ENCODE measurements around the gene RIT1. TPM values are rescaled to one million over a fixed set of nuclear protein-coding genes. Genes with fewer than 3 reads are reported as not detected.

RIT1 gene
- total RNA-seq, 6 donors from 2014 or later, result 26.3 to 67.1 (median 45.1) TPM

- DNase-seq (peak in 1 of 2 donors; percentile 24), ATAC-seq (ENCODE audit: low FRiP score in 2 of 2) (peak in 1 of 2 donors; percentile 2)
- Histone ChIP-seq H3K4me3 (peak overlapping the region in 3 of 4 donors; percentile 40 to 55 (median 50)), H3K9me3 (no peaks in the 10 kb centered on the region), H3K27me3 (no peaks in the 10 kb centered on the region), H3K36me3 (peaks cover 0 to 12% (median 9%) of the 10 kb centered on the region in 4 donors), H3K27ac (peak overlapping the region; percentile 83 to 92 (median 84)), H3K4me1 (peaks cover 23 to 36% (median 35%) of the 10 kb centered on the region in 4 donors)
- 56% methylated on average over 12 of the region's 12 CpGs for WGBS, 2 donors
- TF ChIP-seq POLR2A (IDR thresholded peaks at IDR 0.05), result no peak
- TF ChIP-seq CTCF (IDR thresholded peaks at IDR 0.05), result no peak
- TF ChIP-seq EP300 (IDR thresholded peaks at IDR 0.05), result no peak
- TF ChIP-seq POLR2AphosphoS5 (IDR thresholded peaks at IDR 0.05), result no peak
These were observed 52.3 kb downstream of the RIT1 start for GRCh38 chr1:155858800-155859233.

DNA sequence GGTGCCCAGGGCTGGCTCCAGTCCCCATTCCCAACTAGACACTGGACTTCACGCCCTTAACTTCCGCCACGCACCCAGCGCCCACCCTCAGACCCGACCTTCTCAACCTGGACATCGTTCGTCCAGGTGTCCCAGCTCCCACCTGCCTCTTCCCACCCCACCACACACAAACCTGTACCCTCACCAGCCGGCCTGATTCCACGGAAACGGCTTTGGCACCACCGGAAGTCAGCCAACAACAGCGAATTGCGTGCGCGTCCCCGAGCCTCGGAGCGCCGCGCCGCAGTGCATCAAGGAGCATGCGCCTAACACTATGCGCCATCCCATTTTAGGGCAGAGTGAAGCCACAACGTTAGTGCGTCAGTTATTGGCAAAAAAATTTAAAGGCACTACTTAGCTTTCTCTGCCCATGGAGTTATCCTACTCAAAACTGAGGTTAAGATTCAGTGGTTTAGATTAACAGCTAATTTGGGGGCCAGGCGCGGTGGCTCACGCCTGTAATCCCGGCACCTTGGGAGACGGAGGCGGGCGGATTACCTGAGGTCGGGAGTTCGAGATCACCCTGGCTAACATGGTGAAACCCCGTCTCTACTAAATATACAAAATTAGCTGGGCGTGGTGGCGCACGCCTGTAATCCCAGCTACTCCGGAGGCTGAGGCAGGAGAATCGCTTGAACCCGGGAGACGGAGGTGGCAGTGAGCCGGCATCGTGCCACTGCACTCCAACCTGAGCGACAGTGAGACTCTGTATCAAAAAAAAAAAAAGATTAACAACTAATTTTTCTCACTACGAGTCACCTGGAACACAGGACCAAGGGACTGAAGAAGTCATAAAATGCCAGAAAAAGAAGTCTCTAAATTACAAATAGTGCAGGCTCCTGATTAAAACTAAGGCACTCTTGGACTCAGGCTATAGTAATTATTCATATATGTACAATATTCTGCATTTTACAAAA, 53.9 kb downstream of the RIT1 start, which contains the start of gene GON4L:
Gene GON4L, minus strand, starts transcription at position 240 of the 956 bp plus-strand sequence. CDS start 3,434 bp downstream, outside the sequence.
- Histone ChIP-seq H3K27me3 (no peaks in the 10 kb centered on the region), H3K9me3 (no peaks in the 10 kb centered on the region), H3K27ac (peak within 1 kb of the TSS; percentile 76 to 93 (median 90)), H3K4me1 (peaks cover 23 to 36% (median 35%) of the 10 kb centered on the region in 4 donors), H3K4me3 (peak within 1 kb of the TSS; percentile 66 to 86 (median 74)), H3K36me3 (peaks cover 0 to 28% (median 24%) of the 10 kb centered on the region in 4 donors)
- DNase-seq (peak; percentile 93 to 95), ATAC-seq (ENCODE audit: low FRiP score in 2 of 2) (peak; percentile 87 to 93)
- TF ChIP-seq CTCF (IDR thresholded peaks at IDR 0.05), result peak in 2 of 6 experiments; percentile 14 to 19
- no peak for TF ChIP-seq EP300 (IDR thresholded peaks at IDR 0.05)
- peak in 2 of 4 donors; percentile 31 to 69 for TF ChIP-seq POLR2A (IDR thresholded peaks at IDR 0.05)
- TF ChIP-seq POLR2AphosphoS5 (IDR thresholded peaks at IDR 0.05), result peak; percentile 91 to 94
- 12 to 17% methylated on average over 39 to 45 of the region's 46 CpGs for WGBS, 2 donors

DNA sequence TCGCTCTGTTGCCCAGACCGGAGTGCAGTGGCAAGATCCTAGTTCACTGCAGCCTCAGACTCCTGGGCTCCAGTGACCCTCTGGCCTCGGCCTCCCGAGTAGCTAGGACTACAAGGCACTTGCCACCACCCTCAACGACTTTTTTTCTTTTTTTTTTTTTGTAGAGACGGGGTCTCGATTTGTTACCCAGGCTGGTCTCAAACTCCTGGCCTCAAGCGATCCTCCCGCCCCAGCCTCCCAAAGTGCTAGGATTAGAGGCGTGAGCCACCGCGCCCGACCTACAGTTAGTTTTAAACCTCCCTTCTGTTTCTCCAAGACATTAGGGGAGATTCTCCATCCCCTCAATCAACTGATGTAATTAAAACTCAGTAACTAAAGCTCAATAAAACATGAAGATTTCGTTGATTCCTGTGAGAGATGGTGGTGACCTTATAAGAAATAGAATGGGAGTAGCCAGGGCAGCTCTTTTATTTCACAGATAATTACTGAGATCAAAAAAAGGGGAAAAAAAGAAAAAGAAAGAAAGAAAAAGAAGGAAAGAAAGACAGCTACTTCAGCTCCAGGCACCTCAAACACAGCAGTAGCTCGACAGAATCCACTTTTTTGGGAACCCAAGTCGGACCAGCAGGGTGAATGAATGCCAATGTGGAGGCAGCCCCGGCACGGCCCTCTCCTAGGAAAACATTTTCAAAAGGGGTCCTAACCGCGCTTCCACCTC, 54.7 kb downstream of the RIT1 start:
- H3K9me3 ChIP-seq, result no peaks in the 10 kb centered on the region
- peak overlapping the region; percentile 66 to 86 (median 74) for H3K4me3 ChIP-seq
- TF ChIP-seq POLR2A (IDR thresholded peaks at IDR 0.05), result no peak
- no peak for TF ChIP-seq CTCF (IDR thresholded peaks at IDR 0.05)
- TF ChIP-seq EP300 (IDR thresholded peaks at IDR 0.05), result no peak
- TF ChIP-seq POLR2AphosphoS5 (IDR thresholded peaks at IDR 0.05), result no peak
- no peaks in the 10 kb centered on the region for H3K27me3 ChIP-seq
- WGBS, 2 donors, result 55 to 56% methylated on average over 20 of the region's 20 CpGs
- H3K36me3 ChIP-seq, result peaks cover 0 to 36% (median 27%) of the 10 kb centered on the region in 4 donors
- peaks cover 23 to 36% (median 35%) of the 10 kb centered on the region in 4 donors for H3K4me1 ChIP-seq
- H3K27ac ChIP-seq, result peak overlapping the region; percentile 76 to 93 (median 90)
- no peak for ATAC-seq (ENCODE audit: low FRiP score in 2 of 2)
- DNase-seq, result no peak

GRCh38 chr1:155850345-155850744, 60.8 kb downstream of the RIT1 start:
- Histone ChIP-seq H3K27me3 (no peaks in the 10 kb centered on the region), H3K4me1 (peaks cover under 1 to 13% (median 5%) of the 10 kb centered on the region in 4 donors), H3K4me3 (no peak overlapping the region), H3K9me3 (no peaks in the 10 kb centered on the region), H3K27ac (no peak overlapping the region), H3K36me3 (peaks cover 0 to 77% (median 38%) of the 10 kb centered on the region in 4 donors)
- DNase-seq (no peak), ATAC-seq (ENCODE audit: low FRiP score in 2 of 2) (no peak)
- TF ChIP-seq POLR2AphosphoS5 (IDR thresholded peaks at IDR 0.05) (no peak), CTCF (IDR thresholded peaks at IDR 0.05) (no peak), EP300 (IDR thresholded peaks at IDR 0.05) (no peak), POLR2A (IDR thresholded peaks at IDR 0.05) (no peak)
- 88 to 92% methylated on average over 3 of the region's 3 CpGs for WGBS, 2 donors
